Heart left ventricle (tissue), 16 donors: ENCODE measurements around the gene ZNF701. TPM values are rescaled to one million over a fixed set of nuclear protein-coding genes. Genes with fewer than 3 reads are reported as not detected.
A peak's percentile ranks its signal among the peaks of the same experiment; 100 is the strongest.
"Not testable (repeated sequence)": the region's sequence is repeated elsewhere in the genome, so short reads cannot be mapped to it uniquely, and the experiment has no call there.

Source experiments
- ATAC-seq, 4 donors: fragments of 200-7000 bp; cut with Tn5 transposase; one replicate each; pipeline ENCODE4 v1.9.1; 2020 to 2022; ENCODE audit warnings: moderate library complexity in 4 of 4, mild to moderate bottlenecking in 3 of 4, moderate number of reproducible peaks in 1 of 4
- DNase-seq, 5 donors: peaks; one replicate each; pipeline ENCODE4 v3.0.0-alpha.2; 2020
- H3K27ac ChIP-seq, 12 donors: fragments of 200-600 bp; sonication (generic) in 4 of 12; one replicate each; pipeline versions ENCODE4 v1.5.0 to v1.8.0; 2016 to 2022; ENCODE audit warnings: mild to moderate bottlenecking in 2 of 12
- H3K27me3 ChIP-seq, 9 donors: fragments of 200-600 bp; sonication (generic) in 2 of 9; one replicate each; pipeline versions ENCODE4 v1.5.1 to v1.8.0; 2016 to 2022; ENCODE audit warnings: mild to moderate bottlenecking in 3 of 9
- H3K36me3 ChIP-seq, 9 donors: fragments of 200-600 bp; sonication (generic) in 2 of 9; one replicate each; pipeline versions ENCODE4 v1.5.0 to v1.8.0; 2018 to 2022; ENCODE audit warnings: mild to moderate bottlenecking in 2 of 9
- H3K4me1 ChIP-seq, 12 donors: fragments of 200-600 bp; sonication (generic) in 4 of 12; one replicate each; pipeline versions ENCODE4 v1.5.0 to v1.8.0; 2016 to 2022; ENCODE audit warnings: mild to moderate bottlenecking in 3 of 12
- H3K4me3 ChIP-seq, 12 donors: fragments of 200-600 bp; sonication (generic) in 4 of 12; one replicate each; pipeline versions ENCODE4 v1.5.0 to v1.8.0; 2017 to 2022; ENCODE audit warnings: mild to moderate bottlenecking in 9 of 12, moderate library complexity in 4 of 12
- H3K9me3 ChIP-seq, 12 donors: fragments of 200-600 bp; sonication (generic) in 4 of 12; one replicate each; pipeline versions ENCODE4 v1.5.0 to v1.8.0; 2016 to 2022; ENCODE audit warnings: mild to moderate bottlenecking in 1 of 12
- POLR2A ChIP-seq, 2 donors: fragments of 450-650 bp; IDR thresholded peaks; one replicate each; pipeline ENCODE4 v1.6.1; 2017; ENCODE audit warnings: antibody characterized with exemption in 2 of 2, mild to moderate bottlenecking in 2 of 2, moderate library complexity in 2 of 2
- WGBS, 4 donors: extraction: QIAGEN DNeasy Blood & Tissue Kit in 2 of 4; methylation state at CpG; one replicate each; pipeline versions ENCODE4 v1.1.5 to v1.1.7; 2013 to 2018; 5-methylcytosine and 5-hydroxymethylcytosine counted together
- intact Hi-C, 10 donors: fragments of 100-400 bp; cut with DNase I; formaldehyde crosslinking; loops; one replicate each; pipeline versions ENCODE4 v1.11.1 to v1.14.2; 2022
- polyA plus RNA-seq, 2 donors: library from polyadenylated mRNA; stranded (reverse); fragments of 200-250 nt; gene quantifications; one replicate each; pipeline ENCODE4 v1.2.3, GENCODE V29; 2013
- total RNA-seq, 9 donors: library from RNA; depleted of rRNA in 2 of 9; stranded (reverse); fragments of >200 nt in 2 of 9; fragmentation: NEBNext Ultra II Directional in 3 of 9; extraction: Animal tissue kit (Norgen Biotek cat#: 25700) in 3 of 9; gene quantifications; one replicate each; pipeline versions ENCODE4 v1.1.0 to v1.2.4, GENCODE V29; 2016 to 2023
- TF ChIP-seq, protein P1 (sequence below), 12 donors: fragments of 200-600 bp; sonication (generic) in 4 of 12; IDR thresholded peaks; one replicate each; pipeline versions ENCODE4 v1.5.0 to v1.8.0; 2018 to 2022; ENCODE audit warnings: antibody characterized with exemption in 12 of 12, mild to moderate bottlenecking in 5 of 12
- donor health status: ischemic (EF 13 %, LVEDD 7.1; RV severe dilation, severe dysfunction).
- donor health status: healthy with polysubstance abuse.
- donor health status: DM: no; HTN: yes; CAD: no.
- donor health status: DM: no; HTN: no; CAD: no.
- donor health status: ischemic (EF 25% LVEDD 6.9; RV normal size, moderate dysfunction).
- donor health status: ischemic (EF 25% LVEDD 5.7; RV mildly dilated, moderate dysfunction).
- donor health status: healthy.
- donor health status: DM: yes; HTN: yes; CAD: no.
- donor health status: ischemic (EF 35%, LVEDD 5.7; RV mildly dilated, moderate dysfunction).
- donor health status: nonischemic (EF 11% LVEDD 7.7; RV severe dilation, severe dysfunction).
- donor health status: DM: yes; HTN: yes; CAD: no.
- donor health status: PGD.
- donor health status: ischemic (EF 29% LVEDD 5.4; RV normal size, mild dysfunction).
- donor health status: nonischemic (EF 23%, LVEDD 6.1; RV moderate dilation, normal function).

The ZNF701 gene
- total and polyA plus RNA-seq, 11 donors, result 8.3 to 26.6 (median 15.6) TPM

DNA sequence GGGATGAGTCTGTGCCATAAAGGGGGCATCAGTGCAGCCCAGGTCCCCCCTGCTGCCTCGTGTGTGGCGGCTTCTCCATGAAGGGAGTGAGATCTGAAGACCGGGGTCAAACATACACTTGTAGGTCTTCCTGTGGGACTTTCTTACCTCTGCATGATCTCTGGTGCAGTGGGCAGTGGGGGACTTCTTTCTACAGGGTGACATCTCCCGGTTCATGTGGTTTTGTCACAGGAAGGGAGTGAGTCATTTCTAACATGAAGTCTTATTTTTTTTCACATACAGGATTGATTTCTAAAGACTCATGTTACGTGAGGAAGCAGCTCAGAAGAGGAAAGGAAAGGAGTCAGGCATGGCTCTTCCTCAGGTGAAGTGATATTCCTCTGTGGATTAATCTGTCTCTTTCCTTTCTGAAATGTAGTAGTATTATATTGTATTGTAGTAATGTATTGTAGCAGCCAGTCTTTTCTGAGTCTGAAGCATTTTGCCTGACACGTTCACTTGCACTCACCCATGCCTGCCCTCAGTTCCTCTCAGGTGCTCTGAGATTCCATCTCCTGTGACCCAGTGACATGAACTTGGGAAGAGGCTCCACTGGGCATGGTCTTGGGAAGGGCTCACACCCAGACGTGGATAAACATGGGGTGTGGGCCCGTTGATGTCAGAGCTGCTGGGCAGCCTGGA lies 27.0 kb upstream of the ZNF701 start:
- TF ChIP-seq, protein P1, sequence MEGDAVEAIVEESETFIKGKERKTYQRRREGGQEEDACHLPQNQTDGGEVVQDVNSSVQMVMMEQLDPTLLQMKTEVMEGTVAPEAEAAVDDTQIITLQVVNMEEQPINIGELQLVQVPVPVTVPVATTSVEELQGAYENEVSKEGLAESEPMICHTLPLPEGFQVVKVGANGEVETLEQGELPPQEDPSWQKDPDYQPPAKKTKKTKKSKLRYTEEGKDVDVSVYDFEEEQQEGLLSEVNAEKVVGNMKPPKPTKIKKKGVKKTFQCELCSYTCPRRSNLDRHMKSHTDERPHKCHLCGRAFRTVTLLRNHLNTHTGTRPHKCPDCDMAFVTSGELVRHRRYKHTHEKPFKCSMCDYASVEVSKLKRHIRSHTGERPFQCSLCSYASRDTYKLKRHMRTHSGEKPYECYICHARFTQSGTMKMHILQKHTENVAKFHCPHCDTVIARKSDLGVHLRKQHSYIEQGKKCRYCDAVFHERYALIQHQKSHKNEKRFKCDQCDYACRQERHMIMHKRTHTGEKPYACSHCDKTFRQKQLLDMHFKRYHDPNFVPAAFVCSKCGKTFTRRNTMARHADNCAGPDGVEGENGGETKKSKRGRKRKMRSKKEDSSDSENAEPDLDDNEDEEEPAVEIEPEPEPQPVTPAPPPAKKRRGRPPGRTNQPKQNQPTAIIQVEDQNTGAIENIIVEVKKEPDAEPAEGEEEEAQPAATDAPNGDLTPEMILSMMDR (IDR thresholded peaks at IDR 0.05), result no peak
- no peak for TF ChIP-seq POLR2A (IDR thresholded peaks at IDR 0.05)
- H3K27me3 ChIP-seq, result no peaks in the 10 kb centered on the region
- WGBS, 4 donors, result 65 to 70% (median 66%) methylated on average over 8 of the region's 8 CpGs
- H3K27ac ChIP-seq, result peak overlapping the region in 5 of 12 donors; percentile 19 to 61 (median 46)
- H3K4me1 ChIP-seq, result peaks cover 0 to 10% (median 0%) of the 10 kb centered on the region in 12 donors
- peaks cover 0 to 13% (median 0%) of the 10 kb centered on the region in 12 donors for H3K9me3 ChIP-seq
- DNase-seq (no peak), ATAC-seq (peak in 1 of 4 donors; percentile 55)
- intact Hi-C loops, result no loop called here
- H3K4me3 ChIP-seq, result peak overlapping the region in 1 of 12 donors; percentile 19
- H3K36me3 ChIP-seq, result peaks cover 0 to 66% (median 50%) of the 10 kb centered on the region in 9 donors

DNA sequence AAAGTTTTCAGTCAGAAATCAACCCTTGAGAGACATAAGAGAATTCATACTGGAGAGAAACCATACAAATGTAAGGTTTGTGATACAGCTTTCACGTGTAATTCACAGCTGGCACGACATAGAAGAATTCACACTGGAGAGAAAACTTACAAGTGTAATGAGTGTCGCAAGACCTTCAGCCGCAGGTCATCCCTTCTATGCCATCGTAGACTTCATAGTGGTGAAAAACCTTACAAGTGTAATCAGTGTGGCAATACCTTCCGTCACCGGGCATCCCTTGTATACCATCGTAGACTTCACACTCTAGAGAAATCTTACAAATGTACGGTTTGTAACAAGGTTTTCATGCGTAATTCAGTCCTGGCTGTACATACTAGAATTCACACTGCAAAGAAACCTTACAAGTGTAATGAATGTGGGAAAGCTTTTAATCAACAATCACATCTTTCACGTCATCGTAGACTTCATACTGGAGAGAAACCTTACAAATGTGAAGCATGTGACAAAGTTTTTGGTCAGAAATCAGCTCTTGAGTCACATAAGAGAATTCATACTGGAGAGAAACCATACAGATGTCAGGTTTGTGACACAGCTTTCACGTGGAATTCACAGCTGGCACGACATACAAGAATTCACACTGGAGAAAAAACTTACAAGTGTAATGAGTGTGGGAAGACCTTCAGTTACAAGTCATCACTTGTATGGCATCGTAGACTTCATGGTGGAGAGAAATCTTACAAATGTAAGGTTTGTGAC lies 15.7 kb upstream of the ZNF701 start:
- WGBS, 4 donors, result 96 to 98% (median 97%) methylated on average over 15 of the region's 15 CpGs
- Histone ChIP-seq H3K27ac (no peak overlapping the region), H3K4me3 (no peak overlapping the region), H3K9me3 (peaks cover 3 to 99% (median 64%) of the 10 kb centered on the region in 12 donors), H3K4me1 (no peaks in the 10 kb centered on the region), H3K27me3 (no peaks in the 10 kb centered on the region), H3K36me3 (peaks cover 23 to 98% (median 69%) of the 10 kb centered on the region in 9 donors)
- DNase-seq (no peak), ATAC-seq (no peak)
- intact Hi-C loops, result no loop called here
- TF ChIP-seq, protein P1 (IDR thresholded peaks at IDR 0.05), result no peak
- no peak for TF ChIP-seq POLR2A (IDR thresholded peaks at IDR 0.05)

GRCh38 chr19:52557231-52557995 lies 12.7 kb upstream of the ZNF701 start:
- H3K4me1 ChIP-seq, result no peaks in the 10 kb centered on the region
- ATAC-seq, result no peak
- DNase-seq, result no peak
- no peak overlapping the region for H3K27ac ChIP-seq
- peaks cover 23 to 95% (median 59%) of the 10 kb centered on the region in 9 donors for H3K36me3 ChIP-seq
- TF ChIP-seq, protein P1 (IDR thresholded peaks at IDR 0.05), result no peak
- no peak for TF ChIP-seq POLR2A (IDR thresholded peaks at IDR 0.05)
- H3K27me3 ChIP-seq, result no peaks in the 10 kb centered on the region
- intact Hi-C loops, result no loop called here
- 97 to 98% (median 97%) methylated on average over 16 of the region's 16 CpGs for WGBS, 4 donors
- H3K4me3 ChIP-seq, result no peak overlapping the region
- H3K9me3 ChIP-seq, result peaks cover 3 to 97% (median 55%) of the 10 kb centered on the region in 12 donors

GRCh38 chr19:52558732-52559445 lies 11.2 kb upstream of the ZNF701 start:
- H3K27ac ChIP-seq, DNase-seq, H3K27me3 ChIP-seq, H3K4me3 ChIP-seq, ATAC-seq, intact Hi-C loops, H3K4me1 ChIP-seq: not testable (repeated sequence)
- Histone ChIP-seq H3K36me3 (peaks cover 12 to 95% (median 44%) of the 10 kb centered on the region in 9 donors), H3K9me3 (peaks cover 3 to 97% (median 43%) of the 10 kb centered on the region in 12 donors)
- 74 to 82% (median 80%) methylated on average over 5 of the region's 5 CpGs for WGBS, 4 donors

- H3K4me3 ChIP-seq, H3K27ac ChIP-seq, ATAC-seq, H3K4me1 ChIP-seq, DNase-seq, H3K27me3 ChIP-seq, intact Hi-C loops: not testable (repeated sequence)
- WGBS, 4 donors, result 90 to 99% (median 96%) methylated on average over 8 of the region's 8 CpGs
- H3K36me3 ChIP-seq, result peaks cover 0 to 81% (median 29%) of the 10 kb centered on the region in 9 donors
- peaks cover 0 to 91% (median 18%) of the 10 kb centered on the region in 12 donors for H3K9me3 ChIP-seq
These were observed 8.5 kb upstream of the ZNF701 start for GRCh38 chr19:52561611-52562010.
